Stimulated activated CD8-positive, alpha-beta memory T cell treated with anti-CD3 and anti-CD28 coated beads, Interleukin-4, amount 100 ng/mL, for 24 hours (primary cell): ENCODE results near the gene CACNA1C.

Experiments used
- DNase-seq: peaks from one replicate; pipeline ENCODE4 v3.0.0-alpha.2; 2020; ENCODE audit warnings: low read depth

Gene CACNA1C

DNA sequence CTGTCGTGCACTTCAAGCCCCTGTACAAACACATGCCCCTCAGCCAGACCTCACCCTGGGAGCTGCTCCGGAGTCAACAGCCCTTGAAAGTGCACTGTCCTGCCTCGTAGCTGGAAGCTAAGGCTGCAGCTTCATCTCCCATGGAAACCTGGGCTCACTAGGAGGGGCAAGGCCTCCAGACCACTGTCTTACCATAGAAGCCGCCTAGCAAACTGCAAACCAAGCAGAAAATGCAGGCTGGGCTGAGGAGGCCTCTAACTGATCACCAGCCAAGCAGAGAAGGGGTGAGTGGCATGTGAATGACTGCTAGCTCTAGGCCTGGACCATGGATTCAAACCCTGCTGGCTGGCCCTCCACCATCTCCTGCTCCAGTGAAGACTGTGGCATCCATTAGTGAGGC is 340.2 kb downstream of the CACNA1C start:
- no peak for DNase-seq

DNA sequence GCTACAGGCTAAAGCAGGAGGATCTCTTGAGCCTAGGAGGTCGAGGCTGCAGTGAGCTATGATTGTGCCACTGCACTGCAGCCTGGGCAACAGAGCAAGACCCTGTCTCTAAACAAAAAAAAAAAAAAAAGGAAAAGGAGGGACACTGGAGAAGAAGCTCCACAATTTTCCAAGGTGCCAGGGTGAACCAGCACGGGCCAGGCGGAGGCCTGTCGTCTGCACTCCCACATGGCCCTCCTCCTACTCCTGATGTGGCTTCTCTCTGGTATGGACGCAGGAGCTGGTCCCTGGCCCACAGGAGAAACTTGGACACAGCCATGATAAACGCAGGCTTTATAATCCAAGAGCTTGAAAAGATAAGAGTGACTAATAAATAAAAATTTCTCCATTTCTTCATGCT is 341.2 kb downstream of the CACNA1C start:
- DNase-seq: no peak

DNA sequence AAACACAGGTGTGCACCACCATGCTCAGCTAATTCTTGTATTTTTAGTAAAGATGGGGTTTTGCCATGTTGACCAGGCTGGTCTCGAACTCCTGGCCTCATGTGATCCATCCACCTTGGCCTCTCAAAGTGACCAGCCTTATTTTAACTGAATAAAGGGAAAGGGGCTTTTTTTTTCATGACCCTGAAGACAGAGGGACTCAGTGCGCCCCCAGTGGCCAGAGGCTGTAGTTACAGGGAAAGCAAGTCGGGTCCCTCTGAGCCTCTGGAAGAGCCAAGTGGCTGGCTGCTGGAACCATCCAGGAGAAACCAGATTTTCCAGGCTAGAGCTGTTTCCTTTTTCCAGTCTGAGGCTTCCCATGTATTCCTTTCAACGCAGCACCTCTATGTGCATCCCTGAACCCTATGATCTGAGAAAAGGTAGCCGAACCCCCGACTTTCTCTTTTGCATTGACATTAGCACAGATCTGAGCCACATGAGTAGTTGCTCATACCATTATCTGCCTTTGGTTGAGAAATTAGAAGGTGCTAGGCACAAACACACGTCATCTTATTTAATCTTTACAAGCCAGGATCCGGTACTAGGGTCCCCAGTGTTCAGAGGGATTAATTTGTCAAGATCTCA is 342.7 kb downstream of the CACNA1C start:
- DNase-seq: peak; percentile 19

DNA sequence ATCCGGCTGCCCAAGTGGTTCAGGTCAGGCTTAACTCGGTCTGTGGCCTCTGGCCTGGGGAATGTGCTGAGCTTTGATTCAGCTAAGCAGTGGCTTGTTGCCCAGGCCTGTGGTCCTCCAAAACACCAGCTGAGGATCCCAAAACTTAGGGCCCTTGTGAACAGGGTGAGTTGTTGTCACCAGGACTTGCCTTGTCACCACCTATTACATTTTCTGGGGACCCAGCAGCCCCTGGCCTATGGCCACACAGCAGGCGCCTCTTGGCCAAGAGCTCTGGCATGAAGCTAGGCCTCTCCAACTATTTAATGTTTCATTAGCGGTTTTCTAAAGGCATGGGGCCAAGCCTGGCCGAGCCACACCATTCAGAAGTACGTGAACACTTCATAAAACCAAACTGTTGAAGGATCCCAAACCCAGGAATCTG is 343.7 kb downstream of the CACNA1C start:
- DNase-seq: no peak

DNA sequence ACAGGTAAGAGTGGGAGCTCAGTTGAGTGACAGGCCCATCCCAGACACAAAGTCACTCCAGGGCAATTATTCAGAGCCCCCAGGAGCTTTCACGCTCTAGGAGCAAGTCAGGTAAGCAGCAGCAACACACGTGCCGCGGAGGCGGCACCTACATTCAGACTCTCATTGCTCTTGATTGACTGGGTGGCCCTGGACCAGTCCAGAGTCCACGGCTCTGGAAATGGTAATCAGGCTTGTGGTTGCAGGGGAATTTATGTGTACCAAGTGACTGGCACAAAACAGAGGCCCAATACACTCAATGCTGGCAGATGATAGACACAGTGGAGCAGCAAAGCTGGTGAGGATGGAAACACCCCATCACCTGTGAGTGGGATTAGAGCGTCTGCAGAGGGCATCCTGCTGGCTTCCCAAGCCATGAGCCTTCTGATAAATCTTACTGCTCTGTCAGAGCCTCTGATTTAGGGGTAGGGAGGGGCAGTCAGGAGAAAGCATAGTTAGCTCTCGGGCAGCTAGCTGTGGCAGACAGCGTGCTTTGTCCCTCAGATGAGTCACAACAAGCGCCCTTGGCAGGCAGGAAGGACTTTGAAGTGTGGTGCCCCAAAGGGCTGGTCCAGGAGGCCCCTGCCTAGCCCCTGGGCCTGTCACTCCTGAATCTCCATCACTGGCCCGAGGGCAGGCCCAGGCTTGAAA is 344.7 kb downstream of the CACNA1C start:
- DNase-seq: no peak

DNA sequence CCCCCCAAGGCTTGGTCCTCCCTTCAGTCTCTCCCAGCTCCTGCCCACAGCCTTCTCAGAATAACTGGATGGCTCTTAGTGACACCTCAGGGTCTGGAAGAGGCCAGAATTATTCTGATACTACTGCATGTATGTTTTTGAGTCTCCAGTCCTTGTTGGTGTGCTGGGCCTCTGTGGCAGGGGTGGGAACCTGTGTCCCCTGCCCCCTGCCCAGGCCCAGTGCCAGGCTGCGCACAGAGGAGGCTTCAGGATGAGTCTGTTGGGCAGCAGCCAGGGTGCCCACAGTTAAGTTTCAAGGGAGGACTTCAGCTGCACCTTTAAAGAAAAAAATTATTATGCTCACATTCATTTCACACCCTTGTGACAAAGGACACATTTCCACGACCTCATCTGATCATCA is 348.3 kb downstream of the CACNA1C start:
- DNase-seq: no peak

DNA sequence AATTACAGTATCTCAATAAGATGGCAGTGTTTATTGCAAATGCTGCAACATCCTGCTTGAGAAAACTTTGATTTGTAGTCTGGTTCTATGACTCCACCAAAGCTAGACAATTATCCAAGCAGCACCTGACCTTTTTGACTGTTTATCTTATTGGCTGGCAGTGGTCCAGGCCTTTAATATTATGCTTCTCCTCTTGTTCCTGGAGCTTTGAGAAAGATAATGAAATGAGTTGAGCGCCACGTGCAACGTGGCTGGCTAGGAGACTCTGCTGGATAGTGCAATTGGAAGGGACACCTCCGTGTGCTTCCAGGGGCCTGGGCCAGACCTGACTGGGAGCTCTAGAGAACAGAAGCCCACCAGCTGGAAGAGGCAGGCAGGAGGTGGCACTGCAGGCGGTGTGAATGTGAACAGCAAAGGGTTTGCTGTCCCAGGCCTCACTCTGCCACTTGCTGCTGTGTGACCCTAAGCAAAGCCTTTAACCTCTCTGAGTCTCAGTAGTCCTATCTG is 349.3 kb downstream of the CACNA1C start:
- DNase-seq: no peak

DNA sequence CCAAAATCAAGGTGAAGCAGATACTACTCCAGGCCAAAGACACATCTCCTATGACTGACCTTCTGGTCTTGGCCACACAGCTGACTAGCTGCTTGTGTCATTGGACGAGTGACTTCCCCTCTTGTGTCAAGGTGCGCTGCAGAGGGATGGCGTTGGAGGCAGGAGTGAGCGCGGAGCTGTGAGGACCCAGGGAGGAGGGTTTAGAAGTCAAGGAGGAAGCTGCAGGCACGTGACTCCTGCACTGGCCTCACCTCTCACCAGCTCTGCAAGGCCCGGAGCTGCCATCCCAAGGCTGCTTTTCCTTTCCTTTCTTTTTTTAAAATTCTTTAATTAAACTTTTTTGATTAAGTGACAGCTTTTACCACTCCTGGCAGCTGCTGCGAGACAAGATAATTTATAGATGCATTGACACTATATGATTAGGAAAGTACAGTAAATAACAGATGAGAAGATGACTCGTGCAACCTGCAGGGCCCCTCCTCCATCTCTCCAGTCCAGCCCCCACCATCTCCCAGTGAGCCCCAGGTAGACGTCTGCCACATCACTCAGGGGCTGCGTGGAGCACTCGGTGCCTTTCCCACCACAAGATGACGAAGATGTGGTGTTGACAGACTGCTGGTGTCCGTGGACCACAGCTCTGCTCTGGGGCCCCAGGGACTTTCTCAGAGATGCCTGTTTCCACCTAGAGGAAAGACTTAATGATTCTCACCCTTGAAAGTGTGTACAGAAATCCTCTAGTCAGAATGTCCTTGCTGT is 350.6 kb downstream of the CACNA1C start:
- no peak for DNase-seq

DNA sequence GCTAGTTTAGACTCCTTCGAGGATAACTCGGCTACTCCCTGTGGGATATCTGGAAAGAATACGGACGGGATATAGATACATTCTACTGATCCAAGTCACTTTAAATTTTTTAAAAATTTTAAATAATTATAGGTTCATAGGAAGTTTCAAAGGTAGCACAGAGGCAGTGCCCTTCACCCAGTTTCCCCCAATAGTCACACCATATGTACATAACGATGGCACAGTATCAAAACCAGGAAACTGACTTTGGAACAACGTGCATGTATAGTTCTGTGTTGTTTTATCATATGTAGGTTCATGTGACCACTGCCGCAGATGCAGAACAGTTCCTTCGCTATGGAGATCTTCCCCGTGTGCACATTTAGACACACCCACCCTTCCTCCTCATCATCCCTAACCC is 352.3 kb downstream of the CACNA1C start:
- no peak for DNase-seq

DNA sequence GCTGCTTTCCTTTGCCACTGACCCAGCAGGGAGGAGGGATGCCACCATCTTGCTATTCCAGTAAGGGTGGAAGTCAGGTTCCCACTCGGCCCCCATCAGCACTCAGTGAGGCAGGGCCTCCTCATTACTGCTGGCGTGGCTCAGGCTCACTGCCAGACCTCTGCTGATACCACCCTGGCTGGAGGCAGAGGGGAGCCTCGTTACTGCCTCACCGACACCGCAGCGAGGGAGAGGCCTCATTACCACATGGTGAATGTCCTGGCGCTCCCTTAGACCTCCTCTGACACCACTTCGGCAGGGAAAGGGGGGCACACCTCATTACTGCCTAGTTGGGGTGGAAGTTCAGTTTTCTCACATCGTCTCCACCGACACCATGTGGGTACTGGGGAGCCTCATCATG is 354.1 kb downstream of the CACNA1C start:
- DNase-seq: no peak

DNA sequence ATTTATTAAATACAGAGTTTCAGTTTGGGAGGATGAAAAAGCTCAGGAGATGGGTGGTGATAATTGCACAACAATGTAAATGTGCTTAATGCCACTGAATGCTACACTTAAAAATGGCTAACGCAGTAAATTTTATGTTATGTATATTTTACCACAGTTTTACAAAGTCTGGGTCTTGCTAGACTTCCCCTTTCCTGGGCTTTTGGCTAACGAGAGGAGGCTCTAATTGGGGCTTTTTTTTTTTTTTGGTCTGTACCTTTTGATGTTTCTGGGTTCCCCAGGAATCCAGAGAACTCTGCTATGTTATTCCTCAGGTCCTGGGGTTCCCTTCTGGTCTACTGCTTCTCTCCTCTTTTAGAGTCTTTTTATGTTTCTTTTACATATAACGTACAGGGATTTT is 355.5 kb downstream of the CACNA1C start:
- no peak for DNase-seq

DNA sequence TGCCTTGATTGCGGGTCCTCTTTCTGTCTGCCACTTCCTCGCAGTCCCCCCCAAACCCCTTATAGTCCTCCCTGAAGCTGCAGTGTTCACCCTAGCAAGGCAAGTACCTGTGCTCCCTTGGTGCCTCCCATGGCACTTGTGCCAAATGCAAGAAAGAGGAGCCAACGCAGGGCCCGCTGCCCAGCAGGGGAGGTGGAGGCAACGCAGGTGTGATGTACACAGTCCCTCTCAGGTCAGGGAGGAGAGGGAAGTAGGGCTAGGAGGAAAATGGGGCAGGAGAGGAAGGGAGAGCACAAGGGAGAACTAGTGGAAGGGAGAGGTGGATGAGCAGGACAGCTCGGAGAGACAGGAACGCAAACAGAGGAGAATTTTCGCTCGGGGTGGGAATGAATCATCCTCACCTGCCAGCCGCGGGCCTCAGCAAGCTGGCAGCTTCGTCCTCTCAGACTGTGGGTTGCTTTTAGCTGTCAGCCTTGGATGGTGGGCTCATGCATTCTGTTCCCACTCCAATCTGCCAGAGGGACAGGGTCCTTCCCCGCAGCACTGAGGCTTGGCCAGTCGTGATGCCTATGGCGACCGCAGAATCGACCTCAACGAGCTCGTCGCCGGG is 357.0 kb downstream of the CACNA1C start:
- DNase-seq: no peak

DNA sequence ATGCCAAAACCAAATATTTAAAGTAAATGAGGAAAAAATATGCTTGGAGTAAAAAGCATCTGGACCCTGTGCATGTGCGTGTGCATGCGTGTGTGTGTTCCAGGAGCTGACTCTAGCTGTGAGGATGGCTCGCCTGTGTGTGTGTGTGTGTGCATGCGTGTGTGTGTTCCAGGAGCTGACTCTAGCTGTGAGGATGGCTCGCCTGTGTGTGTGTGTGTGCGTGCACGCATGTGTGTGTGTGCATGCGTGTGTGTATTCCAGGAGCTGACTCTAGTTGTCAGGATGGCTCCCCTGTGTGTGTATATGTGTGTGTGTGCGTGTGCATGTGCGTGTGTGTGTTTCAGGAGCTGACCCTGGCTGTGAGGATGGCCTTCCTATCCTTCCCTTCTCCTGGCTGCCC is 357.7 kb downstream of the CACNA1C start:
- DNase-seq: no peak

DNA sequence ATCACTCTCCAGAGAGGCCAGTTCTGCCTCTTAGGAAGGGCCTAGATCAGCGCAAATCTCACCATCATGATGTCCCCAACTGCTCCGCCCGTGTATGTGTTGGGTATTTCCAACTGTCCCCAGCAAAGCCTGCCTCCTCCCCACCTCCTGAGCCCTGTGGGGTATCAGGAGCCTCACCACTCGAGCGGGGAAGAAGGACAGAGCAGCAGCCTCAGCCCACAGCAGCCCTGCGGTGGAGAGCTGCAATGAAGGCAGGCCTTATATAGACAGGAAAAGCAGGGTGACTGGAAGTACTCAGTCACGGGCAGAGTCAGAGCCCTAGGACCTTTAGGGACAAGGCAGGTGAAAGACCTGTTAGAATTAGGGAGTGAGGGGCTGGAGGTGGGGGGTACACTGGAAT is 358.2 kb downstream of the CACNA1C start:
- no peak for DNase-seq

DNA sequence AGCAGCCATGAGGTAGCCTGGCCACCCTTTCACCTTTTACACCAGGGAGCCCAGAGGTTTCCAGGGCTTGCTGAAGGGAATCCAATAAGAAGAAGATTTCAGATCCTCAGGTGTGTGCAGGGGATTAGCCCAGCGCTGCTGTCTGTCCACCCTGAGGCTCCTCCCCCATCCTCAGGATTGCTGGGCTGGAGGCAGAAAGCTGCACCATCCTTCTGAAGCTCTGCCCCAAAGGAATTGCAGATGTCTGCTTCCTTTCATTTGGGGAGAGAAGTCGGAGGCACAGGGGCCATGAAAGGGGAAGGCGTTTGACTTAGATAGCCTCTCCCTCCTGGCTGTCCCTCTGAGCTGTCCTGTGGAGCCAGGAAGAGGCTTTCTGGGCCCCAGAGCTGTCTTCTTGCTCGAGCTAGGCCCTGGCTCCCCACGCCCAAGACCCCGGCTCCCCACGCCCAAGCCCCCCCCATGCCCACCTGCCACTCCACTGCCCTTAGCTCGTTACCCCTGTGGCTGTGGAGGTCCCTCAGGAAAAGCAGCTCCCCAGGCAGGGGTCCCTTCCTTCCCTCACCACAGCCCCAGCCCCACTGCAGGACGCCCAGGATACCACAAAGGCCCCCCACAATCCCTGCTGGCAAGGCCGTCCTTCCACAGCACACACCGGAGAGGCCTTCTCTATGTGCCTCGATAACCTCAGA is 359.0 kb downstream of the CACNA1C start:
- DNase-seq: no peak

DNA sequence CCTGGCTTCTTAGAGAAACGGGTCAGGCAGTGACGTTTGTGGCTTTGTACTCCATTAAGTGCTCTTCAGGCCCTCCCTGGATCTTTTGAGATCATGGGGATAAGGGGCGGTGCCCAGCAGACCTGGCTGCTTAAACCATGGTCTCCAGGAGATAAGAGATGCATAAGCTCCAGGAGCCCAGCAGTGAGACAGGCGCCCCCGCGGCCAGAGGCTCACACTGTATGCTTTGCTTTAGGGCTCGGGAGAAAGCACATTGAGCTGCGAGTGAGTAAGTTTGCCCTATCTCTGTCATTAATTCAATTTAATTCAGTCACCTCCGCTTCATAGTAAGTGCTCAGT is 359.5 kb downstream of the CACNA1C start:
- DNase-seq: no peak

DNA sequence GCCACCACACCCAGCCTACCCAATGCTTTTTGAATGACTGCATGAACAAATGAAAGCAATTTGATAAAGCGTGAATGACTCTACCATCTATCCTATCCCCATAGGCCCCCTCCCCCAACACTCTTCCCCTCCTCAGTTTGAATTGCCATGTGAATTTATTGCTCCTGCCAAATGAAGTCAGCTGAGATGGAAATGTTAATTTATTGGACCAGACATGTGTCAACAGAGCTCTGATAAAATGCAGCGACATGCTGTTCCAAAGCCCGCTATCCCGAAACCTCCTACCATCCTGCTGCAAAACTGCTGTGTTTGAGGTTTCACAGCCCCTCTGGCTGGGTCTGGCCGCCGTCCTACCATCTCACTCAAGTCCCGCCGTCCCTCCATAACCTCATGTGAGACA is 360.5 kb downstream of the CACNA1C start:
- DNase-seq: no peak

DNA sequence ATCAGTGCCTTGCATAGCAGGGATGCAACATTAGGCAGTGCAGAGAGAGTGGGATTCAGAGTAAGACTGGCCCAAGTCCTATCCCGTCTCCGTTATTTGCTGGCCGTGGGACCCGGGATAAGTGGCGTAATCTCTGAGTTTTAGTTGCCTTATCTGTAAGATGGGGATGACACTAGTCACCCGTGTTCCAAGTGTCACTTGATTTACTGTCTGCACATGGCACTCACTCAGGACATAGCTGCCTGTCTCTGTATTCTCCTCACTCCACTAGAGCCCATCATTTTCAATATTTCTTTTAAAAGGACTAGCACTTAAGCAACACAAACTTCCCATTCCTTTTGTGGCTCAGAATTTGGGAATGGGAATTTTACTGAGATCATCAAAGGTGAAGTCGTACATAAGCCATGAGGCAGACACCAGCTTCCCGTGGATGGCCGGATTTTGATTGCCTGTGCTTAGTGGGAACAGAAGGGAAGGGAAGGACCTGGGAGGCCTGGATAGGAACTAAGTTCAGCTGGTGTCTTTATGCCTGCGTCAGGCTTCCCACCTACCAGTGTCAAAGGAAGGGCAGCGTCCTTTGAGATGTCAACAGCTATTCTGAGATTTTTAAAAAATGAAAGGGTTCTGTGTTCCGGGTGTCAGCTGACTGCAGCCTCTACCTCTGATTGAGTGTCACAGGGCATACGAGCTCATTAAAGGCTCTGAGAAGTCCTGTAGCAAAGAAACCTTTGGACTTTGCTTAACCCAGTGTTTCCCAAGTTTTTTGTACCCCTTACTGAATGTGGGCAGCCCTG is 361.4 kb downstream of the CACNA1C start:
- DNase-seq: no peak

DNA sequence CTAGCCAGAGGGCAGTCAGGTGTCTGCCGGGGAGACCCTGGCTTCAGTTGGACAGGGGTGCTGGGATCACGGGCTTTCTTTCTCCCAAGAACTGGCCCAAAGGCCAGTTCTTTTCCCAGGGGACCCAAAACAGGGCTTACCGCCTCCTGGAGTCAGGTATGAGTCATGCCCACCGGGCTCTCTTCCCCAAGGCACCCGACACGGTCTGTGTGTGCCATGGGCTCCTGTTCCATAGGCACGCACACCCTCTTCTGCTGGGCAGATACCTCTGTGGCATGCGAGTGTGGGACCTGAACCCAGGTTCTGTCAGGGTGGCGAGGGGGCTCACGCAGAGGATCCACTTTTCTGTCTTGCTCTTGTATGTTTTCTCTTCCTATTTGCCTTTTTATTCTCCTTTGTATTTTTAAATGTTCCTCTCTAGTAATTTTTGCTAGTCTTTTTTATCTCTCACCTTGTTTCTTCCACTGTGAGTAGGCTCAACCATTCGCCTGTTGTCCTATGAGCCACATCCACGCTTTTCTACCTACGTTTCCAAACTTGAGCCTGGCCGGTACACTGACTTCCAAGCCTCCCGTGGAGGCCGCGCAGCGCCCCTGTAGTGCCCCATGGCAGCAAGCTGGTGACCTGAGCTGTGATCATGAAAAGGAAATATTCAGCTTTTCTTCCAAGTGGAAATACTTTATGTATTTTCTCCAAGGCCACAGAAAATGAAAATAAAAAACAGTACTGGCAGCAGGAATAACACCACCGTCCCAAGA is 362.2 kb downstream of the CACNA1C start:
- DNase-seq: no peak

DNA sequence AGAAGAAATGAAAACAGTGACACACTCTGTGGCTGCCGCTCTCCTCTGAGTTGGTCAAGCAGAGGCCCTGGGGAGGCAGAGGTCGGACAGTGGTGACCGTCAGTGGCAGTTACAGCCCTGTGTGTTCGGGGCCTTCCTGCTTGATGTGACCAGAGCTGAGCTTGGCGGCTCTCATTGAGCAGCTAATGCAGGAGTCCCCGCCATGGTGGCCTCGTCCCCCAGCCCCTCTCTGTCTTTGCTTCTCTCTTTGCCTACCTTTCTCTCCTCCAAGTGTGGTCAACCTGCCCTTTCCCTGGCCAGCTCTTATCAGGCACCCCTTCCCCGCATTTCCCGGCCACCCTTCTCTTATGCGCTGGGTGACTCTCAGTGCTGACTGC is 362.8 kb downstream of the CACNA1C start:
- DNase-seq: no peak

DNA sequence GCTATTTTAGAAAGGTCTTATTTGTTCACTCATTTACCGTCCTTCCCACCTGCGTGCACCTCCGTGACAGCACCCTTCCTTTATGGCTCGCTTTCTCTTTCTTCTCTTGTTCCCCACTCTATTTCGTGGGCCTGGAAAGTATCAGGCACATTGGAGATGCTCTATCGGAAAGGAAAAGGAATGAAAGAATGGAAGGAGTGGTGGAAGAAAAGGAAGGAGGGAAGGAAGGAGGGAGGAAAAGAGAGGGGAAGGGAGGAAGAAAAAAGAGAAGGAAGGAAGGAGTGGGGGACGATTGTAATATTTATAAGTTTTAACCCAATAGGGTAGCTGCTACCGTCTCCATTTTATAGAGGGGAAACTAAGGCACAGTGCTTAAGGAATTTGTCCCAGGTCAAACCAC is 363.4 kb downstream of the CACNA1C start:
- no peak for DNase-seq
